ENCODE measurements around the gene PKIB.

- TF ChIP-seq CTCF (IDR thresholded peaks at IDR 0.05; ENCODE audit: low read length) (no peak), EZH2 (optimal IDR thresholded peaks at IDR 0.05; ENCODE audit: low read depth, low read length) (no peak)
Measured at GRCh38 chr6:122692175-122692598, 82.0 kb downstream of the PKIB start.
